Activated CD4-positive, alpha-beta T cell treated with anti-CD3 and anti-CD28 coated beads, Interleukin-2, Interleukin-6, amounts not matched to agents 100 ng/mL and 50 ng/mL, durations not matched to agents 16 hours and 8 hours (primary cell): ENCODE measurements around the gene DMRTA1.
"Not testable (repeated sequence)": the region's sequence is repeated elsewhere in the genome, so short reads cannot be mapped to it uniquely, and the experiment has no call there.

Source experiments
- DNase-seq: peaks from one replicate; pipeline ENCODE4 v3.0.0-alpha.2; 2020

The DMRTA1 gene

GRCh38 chr9:22469928-22470544 lies 23.4 kb downstream of the DMRTA1 start:
- peak; percentile 53 for DNase-seq

GRCh38 chr9:22481566-22481965 lies 34.9 kb downstream of the DMRTA1 start:
- DNase-seq: no peak

- no peak for DNase-seq
Measured at GRCh38 chr9:22483528-22484070, 37.0 kb downstream of the DMRTA1 start.

GRCh38 chr9:22496197-22496596 lies 49.6 kb downstream of the DMRTA1 start:
- not testable (repeated sequence) for DNase-seq
